Inferior parietal cortex (tissue), 1 donor: ENCODE data around the gene RNF133.

Experiments used
- DNase-seq: peaks from one replicate; pipeline ENCODE4 v3.0.0-alpha.2; 2016; ENCODE audit errors: extremely low spot score

The RNF133 gene

GRCh38 chr7:122699017-122699416, at the start of gene RNF133:
Gene RNF133 (minus strand): TSS chr7:122699117. CDS start chr7:122698918, 199 bp downstream.
- DNase-seq = no peak

GRCh38 chr7:122748195-122748594, 49.3 kb upstream of the RNF133 start:
- peak; percentile 57 for DNase-seq

DNA sequence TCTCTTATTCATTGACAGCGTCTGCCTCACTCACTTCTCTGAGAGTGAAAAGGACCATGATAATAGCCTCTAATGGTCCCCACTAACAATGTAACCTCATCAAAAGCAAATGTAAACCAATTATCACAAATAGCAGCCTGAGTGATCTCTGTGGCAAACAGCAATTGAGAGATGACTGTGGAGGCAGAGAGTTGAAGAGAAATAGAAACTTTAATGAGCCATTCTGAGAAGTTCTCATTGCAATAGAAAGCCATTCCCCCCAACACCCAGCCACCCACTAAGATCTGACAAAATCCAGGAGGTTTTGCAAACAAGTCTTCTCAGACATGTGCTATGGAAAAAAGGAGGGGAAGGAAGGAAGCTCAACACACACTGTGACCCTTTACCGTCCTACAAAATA, 48.0 kb upstream of the RNF133 start:
- no peak for DNase-seq

- DNase-seq = no peak
These were observed 44.3 kb upstream of the RNF133 start for GRCh38 chr7:122743211-122743610.

DNA sequence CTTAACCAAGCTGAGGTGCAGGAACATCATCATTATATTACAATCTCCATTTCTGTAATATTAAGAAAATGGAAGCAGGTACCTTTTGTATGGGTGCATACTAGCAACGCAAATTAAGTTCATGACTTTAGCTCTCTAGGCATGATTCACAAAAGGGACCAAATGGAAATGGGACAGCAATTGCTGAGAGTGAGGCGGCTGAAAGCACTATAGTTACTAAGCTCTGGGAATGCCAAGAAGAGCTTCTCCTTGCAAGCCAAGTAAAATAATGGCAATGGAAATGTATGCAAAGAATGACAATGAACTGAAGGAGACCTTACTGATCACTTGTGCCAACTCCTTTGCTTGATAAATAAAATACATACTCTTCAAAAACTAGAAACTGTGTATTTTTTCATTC, 40.0 kb upstream of the RNF133 start:
- no peak for DNase-seq

- no peak for DNase-seq
These were observed 37.3 kb upstream of the RNF133 start for GRCh38 chr7:122736183-122736582.

DNA sequence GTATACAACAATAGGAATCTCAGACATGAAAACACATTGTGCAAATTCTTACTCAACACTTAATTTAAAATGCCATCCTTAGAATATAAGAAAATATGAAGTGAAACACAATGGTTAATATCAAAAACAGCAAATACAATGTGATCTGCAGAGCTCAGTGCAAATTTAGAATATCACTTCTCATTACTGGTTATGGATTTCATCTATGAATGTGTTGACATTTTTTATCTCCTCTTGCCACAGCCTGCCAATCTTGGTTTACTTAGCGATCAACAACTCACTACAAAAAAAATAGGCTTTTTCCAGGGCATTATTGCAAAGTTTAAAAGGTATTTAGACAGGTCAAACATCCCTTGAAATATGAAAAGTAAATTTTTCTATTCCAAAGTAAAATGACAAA, 28.8 kb upstream of the RNF133 start:
- no peak for DNase-seq

DNA sequence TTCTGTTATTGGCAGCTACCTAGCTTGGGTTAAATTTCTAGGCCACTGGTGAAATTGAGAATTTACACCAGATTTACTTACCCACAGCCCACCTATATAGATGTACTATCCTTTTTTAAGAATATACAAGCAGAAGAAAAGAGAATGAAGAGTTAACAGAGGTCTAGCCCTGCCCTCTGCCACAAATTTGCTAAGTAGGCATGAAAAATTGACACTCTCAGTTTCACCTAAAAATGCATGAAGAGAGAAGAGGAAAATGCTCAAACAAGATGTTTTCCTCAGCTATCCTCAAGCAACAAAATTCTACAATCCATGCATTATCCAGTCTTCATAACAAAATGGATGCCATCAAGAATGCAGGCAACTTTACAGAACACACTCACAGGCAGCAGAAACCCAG, 28.4 kb upstream of the RNF133 start:
- DNase-seq = no peak

DNA sequence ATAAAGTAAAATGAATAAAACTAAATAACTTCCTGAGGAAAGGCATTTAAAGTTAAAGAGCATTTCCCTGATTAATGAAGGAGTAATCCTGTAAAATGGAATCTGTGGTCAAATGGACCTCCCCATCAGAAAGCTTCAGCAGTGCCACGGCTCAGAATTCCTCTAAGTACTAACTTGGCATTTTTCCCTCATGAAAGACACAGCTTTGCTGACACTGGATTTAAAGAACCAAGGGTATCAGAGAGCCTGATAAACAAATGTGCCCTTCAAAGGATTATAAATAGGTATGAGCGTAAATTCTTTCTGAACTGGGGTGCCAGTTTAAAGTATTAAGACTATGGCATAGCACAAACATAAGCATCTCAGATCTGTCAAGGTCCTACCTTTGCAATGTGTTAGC, 28.0 kb upstream of the RNF133 start:
- no peak for DNase-seq

GRCh38 chr7:122724366-122724765, 25.4 kb upstream of the RNF133 start:
- DNase-seq = no peak

DNA sequence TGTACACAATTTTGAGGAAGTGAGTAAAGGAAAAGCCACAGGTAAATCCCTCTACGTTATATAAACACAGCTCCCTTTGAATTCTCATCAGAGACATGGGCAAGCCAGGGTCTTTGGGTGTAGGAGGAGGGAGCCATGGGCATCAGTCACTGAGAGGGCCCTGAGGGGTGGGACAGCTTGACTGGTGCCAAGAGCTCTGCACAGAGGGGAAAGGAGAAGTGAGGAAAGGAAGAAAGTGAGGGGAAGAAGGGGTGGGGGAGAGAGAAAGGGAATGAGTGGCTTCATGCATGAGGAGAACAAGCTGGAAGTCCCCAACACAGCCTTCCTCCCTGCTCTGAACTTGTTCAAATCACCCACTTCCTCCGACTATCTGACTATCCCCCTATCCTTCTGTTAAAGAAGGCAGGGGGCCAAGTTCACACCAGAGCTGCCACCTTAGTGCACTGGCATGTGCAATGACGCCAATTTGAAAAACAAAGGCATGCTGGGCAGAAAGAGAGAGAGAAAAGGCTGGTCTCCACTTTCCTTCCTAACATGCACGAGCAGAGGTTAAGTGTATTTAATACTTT, 20.2 kb upstream of the RNF133 start:
- DNase-seq = no peak

- no peak for DNase-seq
These were observed 18.6 kb upstream of the RNF133 start for GRCh38 chr7:122717356-122718089.

- no peak for DNase-seq
These were observed 16.3 kb upstream of the RNF133 start for GRCh38 chr7:122715183-122715582.

DNA sequence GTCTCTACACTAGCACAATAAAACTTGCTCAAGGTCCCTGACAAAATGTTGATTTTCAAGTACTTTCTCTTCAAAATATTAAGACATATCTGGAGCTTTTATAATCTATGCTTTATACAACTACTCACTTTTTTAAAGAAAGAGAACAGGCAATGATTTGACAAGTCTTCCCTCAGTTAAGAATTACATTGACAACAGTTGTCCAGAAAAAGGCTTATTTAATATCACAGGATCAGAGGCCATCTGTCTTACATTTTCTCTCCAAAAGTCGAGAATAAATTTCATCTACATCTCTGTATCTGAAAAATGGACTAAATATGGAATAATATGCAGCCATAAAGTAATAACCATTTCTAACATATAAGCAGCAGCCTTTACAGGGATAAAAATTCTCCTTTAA, 12.0 kb upstream of the RNF133 start:
- DNase-seq = no peak

GRCh38 chr7:122709930-122710646, 11.2 kb upstream of the RNF133 start:
- no peak for DNase-seq

GRCh38 chr7:122706836-122707235, 7.9 kb upstream of the RNF133 start:
- DNase-seq = no peak

GRCh38 chr7:122702872-122703510, 4.1 kb upstream of the RNF133 start, which contains the start of gene RNF148:
Gene RNF148 (minus strand): TSS chr7:122702922. CDS start chr7:122702750, 172 bp downstream.
- no peak for DNase-seq

DNA sequence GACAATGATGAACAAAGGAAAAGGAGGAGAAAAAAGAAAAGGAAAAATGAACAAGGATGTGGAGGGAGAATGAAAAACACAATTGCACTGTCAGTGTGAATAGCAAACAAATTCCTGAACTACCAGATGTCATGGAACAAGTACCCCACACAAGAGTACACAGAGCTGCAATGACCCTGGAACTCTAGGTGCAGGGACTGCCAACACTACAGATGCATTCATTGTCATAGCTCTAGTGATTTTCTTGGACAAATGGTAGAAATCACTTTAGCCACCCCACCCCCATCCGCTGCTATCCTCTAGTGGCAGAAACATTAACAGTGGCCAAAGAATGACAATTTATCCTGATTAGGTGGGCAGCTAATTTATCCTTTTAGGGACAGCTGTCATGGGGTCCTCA, 3.1 kb downstream of the RNF133 start:
- no peak for DNase-seq

DNA sequence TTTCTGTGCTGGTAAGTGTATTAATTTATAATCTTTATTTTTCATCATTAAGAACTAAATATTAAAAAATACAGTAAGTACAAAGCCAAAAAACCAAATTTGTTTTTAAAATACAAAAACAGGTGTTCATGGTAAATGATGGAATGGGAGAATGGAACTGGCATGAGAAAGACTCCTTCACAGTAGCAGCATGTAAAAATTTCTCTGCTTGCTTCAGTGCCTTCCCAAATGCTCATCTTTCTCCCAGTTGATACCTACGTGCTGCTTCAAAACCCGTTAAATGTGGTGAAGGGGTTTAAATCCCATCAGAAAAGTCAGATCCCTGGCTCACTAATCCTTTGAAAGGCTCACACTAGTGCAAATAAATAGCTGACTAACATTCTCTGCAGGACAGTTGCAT, 4.2 kb downstream of the RNF133 start:
- DNase-seq = no peak

GRCh38 chr7:122692769-122693309, 6.1 kb downstream of the RNF133 start:
- no peak for DNase-seq

- DNase-seq = no peak
These were observed 7.2 kb downstream of the RNF133 start for GRCh38 chr7:122691569-122692235.
